GM12878 (cell line): ENCODE data around the gene OR5AC2. TPM values are rescaled to one million over a fixed set of nuclear protein-coding genes. Genes with fewer than 3 reads are reported as not detected.

Experiments used
- ATAC-seq: fragments of 200-7000 bp; cut with Tn5 transposase; 3 replicates; pipeline ENCODE4 v1.9.1; 2020; ENCODE audit warnings: mild to moderate bottlenecking, moderate library complexity
- BruUV-seq: library from RNA; stranded (reverse); fragments of 400-500 nt; replicated peaks from 2 replicates; lab custom pipeline; 2021; lab: Mats Ljungman, UMichigan
- CTCF ChIA-PET: fragments of 300-600 bp; sonication (Branson Sonifier 250); formaldehyde crosslinking; extraction: SDS; loops from one replicate; lab custom pipeline; 2021; ENCODE audit warnings: inconsistent platforms; lab: Yijun Ruan, JAX
- POLR2A ChIA-PET: fragments of 350-600 bp; formaldehyde crosslinking; extraction: SDS; loops from one replicate; lab custom pipeline; 2021; ENCODE audit warnings: inconsistent platforms; lab: Charles Lee
- RAD21 ChIA-PET: fragments of 300-600 bp; sonication (Branson Sonifier 250); formaldehyde crosslinking; loops from one replicate; lab custom pipeline; 2023; ENCODE audit warnings: antibody characterized with exemption; ENCODE audit not compliant: unreplicated experiment; lab: Charles Lee
- SMC1A ChIA-PET: fragments of 300-600 bp; sonication (Branson Sonifier 250); formaldehyde crosslinking; loops from one replicate; lab custom pipeline; 2023; ENCODE audit not compliant: unreplicated experiment, uncharacterized antibody; lab: Charles Lee
- DNase-seq: peaks from one replicate; pipeline ENCODE4 v3.0.0-alpha.2; 2011; ENCODE audit warnings: low read depth, low spot score
- FAIRE-seq: peaks from 3 replicates; lab custom pipeline; 2011; peaks lifted over from hg19 to GRCh38; lab: Jason Lieb, UNC
- H2AFZ ChIP-seq: 2 replicates; pipeline ENCODE4 v1.6.0; 2011; ENCODE audit warnings: low read depth, low read length, control low read depth; ENCODE audit not compliant: control insufficient read depth
- H3K27ac ChIP-seq: 2 replicates; pipeline ENCODE4 v1.5.1; 2011; ENCODE audit warnings: control low read depth; ENCODE audit not compliant: control insufficient read depth, insufficient read depth
- H3K27me3 ChIP-seq, 2 experiments: replicated peaks in 1 of 2; 2 replicates each; pipeline versions ENCODE4 v1.6.0 to v1.6.1; 2011; ENCODE audit warnings: low read length in 1 of 2; ENCODE audit not compliant: control insufficient read depth in 2 of 2, insufficient read depth in 2 of 2
- H3K36me3 ChIP-seq, 2 experiments: 2 replicates each; pipeline ENCODE4 v1.5.1; 2011; ENCODE audit warnings: low read length in 1 of 2; ENCODE audit not compliant: control insufficient read depth in 2 of 2, insufficient read depth in 2 of 2
- H3K4me1 ChIP-seq: 2 replicates; pipeline ENCODE4 v1.6.1; 2011; ENCODE audit warnings: mild to moderate bottlenecking, low read length, moderate library complexity, mixed read lengths; ENCODE audit not compliant: control insufficient read depth, insufficient read depth
- H3K4me2 ChIP-seq: 2 replicates; pipeline ENCODE4 v1.6.0; 2011; ENCODE audit warnings: control low read depth; ENCODE audit not compliant: control insufficient read depth, insufficient read depth
- H3K4me3 ChIP-seq: fragments of 200-600 bp; sonication (generic); 2 replicates; pipeline ENCODE4 v1.5.1; 2016
- H3K79me2 ChIP-seq: 2 replicates; pipeline ENCODE4 v1.6.0; 2011; ENCODE audit warnings: low read length; ENCODE audit not compliant: control insufficient read depth, insufficient read depth
- H3K9ac ChIP-seq: 2 replicates; pipeline ENCODE4 v1.8.0; 2011; ENCODE audit warnings: low read length, control low read depth, mixed read lengths; ENCODE audit not compliant: control insufficient read depth, insufficient read depth
- H3K9me3 ChIP-seq: replicated peaks from 3 replicates; pipeline ENCODE4 v1.5.1; 2011; ENCODE audit warnings: mild to moderate bottlenecking, low read length; ENCODE audit not compliant: control insufficient read depth, insufficient read depth
- H4K20me1 ChIP-seq: 2 replicates; pipeline ENCODE4 v1.6.0; 2011; ENCODE audit not compliant: control insufficient read depth, insufficient read depth
- CBFB ChIP-seq: IDR thresholded peaks from 2 replicates; pipeline ENCODE4 v1.6.1; 2016; ENCODE audit warnings: antibody characterized with exemption, low read depth
- DPF2 ChIP-seq: fragments of 450-650 bp; IDR thresholded peaks from 2 replicates; pipeline ENCODE4 v1.6.1; 2017; ENCODE audit warnings: mild to moderate bottlenecking
- E2F8 ChIP-seq: fragments of 450-650 bp; IDR thresholded peaks from 2 replicates; pipeline ENCODE4 v1.6.1; 2018; ENCODE audit warnings: mild to moderate bottlenecking, low read depth, moderate library complexity; ENCODE audit not compliant: partially characterized antibody
- EED ChIP-seq: sonication (generic); IDR thresholded peaks from 2 replicates; pipeline ENCODE4 v1.6.1; 2016; ENCODE audit warnings: antibody characterized with exemption, low read depth
- HDGF ChIP-seq: fragments of 450-650 bp; IDR thresholded peaks from 2 replicates; pipeline ENCODE4 v1.6.1; 2016; ENCODE audit warnings: antibody characterized with exemption
- IRF4 ChIP-seq: IDR thresholded peaks from 2 replicates; pipeline ENCODE4 v1.6.1; 2011; ENCODE audit warnings: low read depth, low read length
- JUNB ChIP-seq: IDR thresholded peaks from 2 replicates; pipeline ENCODE4 v1.6.1; 2016; ENCODE audit warnings: antibody characterized with exemption, mild to moderate bottlenecking
- MLLT1 ChIP-seq: fragments of 450-650 bp; IDR thresholded peaks from 2 replicates; pipeline ENCODE4 v1.6.1; 2016; ENCODE audit warnings: mild to moderate bottlenecking
- NFYA ChIP-seq: IDR thresholded peaks from 2 replicates; pipeline ENCODE4 v1.6.1; 2011; ENCODE audit warnings: low read depth, mild to moderate bottlenecking, low read length, improper control_type of control experiment, borderline replicate concordance
- NRF1 ChIP-seq: conservative IDR thresholded peaks from 2 replicates; pipeline ENCODE4 v1.6.1; 2011; ENCODE audit warnings: mild to moderate bottlenecking, low read depth, low read length, improper control_type of control experiment
- RB1 ChIP-seq: fragments of 450-650 bp; formaldehyde crosslinking; IDR thresholded peaks from 2 replicates; pipeline ENCODE4 v1.6.1; 2017; ENCODE audit warnings: mild to moderate bottlenecking, borderline replicate concordance
- SP1 ChIP-seq: IDR thresholded peaks from one replicate; pipeline ENCODE4 v1.6.1; 2011; ENCODE audit warnings: low read depth, low read length
- SRF ChIP-seq, 2 experiments: IDR thresholded peaks; 2 replicates each; pipeline ENCODE4 v1.6.1; 2011; ENCODE audit warnings: low read depth in 2 of 2, low read length in 2 of 2, mild to moderate bottlenecking in 1 of 2, moderate library complexity in 1 of 2
- SUPT20H ChIP-seq: IDR thresholded peaks from 2 replicates; pipeline ENCODE4 v1.6.1; 2011; ENCODE audit warnings: low read depth, mild to moderate bottlenecking, low read length, moderate library complexity, borderline replicate concordance; ENCODE audit not compliant: control insufficient read depth
- ZBTB40 ChIP-seq: fragments of 450-650 bp; IDR thresholded peaks from 2 replicates; pipeline ENCODE4 v1.6.1; 2016; ENCODE audit warnings: mild to moderate bottlenecking, moderate library complexity, borderline replicate concordance
- ZNF217 ChIP-seq: fragments of 450-650 bp; IDR thresholded peaks from 2 replicates; pipeline ENCODE4 v1.6.1; 2017; ENCODE audit warnings: antibody characterized with exemption, mild to moderate bottlenecking
- ZNF274 ChIP-seq: IDR thresholded peaks from one replicate; pipeline ENCODE4 v1.8.0; 2011; ENCODE audit not compliant: insufficient read length, insufficient read depth
- WGBS: methylation state at CpG from one replicate; pipeline ENCODE4 v1.1.6; 2016; ENCODE audit warnings: low lambda C conversion rate; ENCODE audit not compliant: insufficient replicate concordance, insufficient coverage; ENCODE audit errors: missing lambda C conversion rate; 5-methylcytosine and 5-hydroxymethylcytosine counted together
- in situ Hi-C: fragments of 300-500 bp; cut with MboI; formaldehyde crosslinking; loops from 9 replicates; pipeline ENCODE4 v1.14.3; 2018; ENCODE audit warnings: mixed read lengths
- intact Hi-C: fragments of 100-400 bp; cut with micrococcal nuclease; formaldehyde crosslinking; loops from one replicate; pipeline ENCODE4 v1.14.2; 2022; ENCODE audit not compliant: unreplicated experiment
- polyA plus RNA-seq, 11 experiments: library from polyadenylated mRNA; depleted of rRNA in 4 of 11; unstranded in 6 of 11; stranded (reverse) in 5 of 11; fragments of >200 nt; fragmentation: Nextera tagmentation in 4 of 11; fragmentation: Illumina TruSeq in 1 of 11; extraction: Ambion mirVana in 4 of 11; extraction: Trizol in 1 of 11; gene quantifications; 1 replicate in 1 of 11; 2 replicates in 10 of 11; pipeline versions ENCODE4 v1.2.1 to v1.2.3, GENCODE V29; 2011 to 2016; ENCODE audit warnings: inconsistent platforms in 2 of 11, missing spikeins in 2 of 11, low read depth in 1 of 11
- total RNA-seq, 4 experiments: library from RNA; depleted of rRNA in 3 of 4; stranded (reverse); fragments of >200 nt in 3 of 4; fragmentation: Illumina TruSeq in 1 of 4; extraction: Trizol in 1 of 4; gene quantifications; 2 replicates each; pipeline versions ENCODE4 v1.2.1 to v1.2.3, GENCODE V29; 2013 to 2021

Gene OR5AC2
- total and polyA plus RNA-seq, 10 of the 15 experiments (the other 5 are each of a cell fraction or from before 2014, with no cell fraction given): not detected

GRCh38 chr3:98115717-98116116, 28.7 kb downstream of the OR5AC2 start:
- no peaks in the 10 kb centered on the region for H4K20me1 ChIP-seq
- H3K27ac ChIP-seq: no peak overlapping the region
- intact Hi-C loops (no loop called here), in situ Hi-C loops (no loop called here)
- H2AFZ ChIP-seq: no peak overlapping the region
- 88% methylated on average over 1 of the region's 1 CpG for WGBS
- no peak overlapping the region for H3K9ac ChIP-seq
- no peak overlapping the region for H3K4me3 ChIP-seq
- no TSS peak for BruUV-seq
- H3K79me2 ChIP-seq: no peaks in the 10 kb centered on the region
- H3K9me3 ChIP-seq: no peaks in the 10 kb centered on the region
- no peak overlapping the region for H3K4me2 ChIP-seq
- ChIA-PET POLR2A (no interaction called here), RAD21 (no interaction called here), SMC1A (interaction anchor here (1.4 kb wide), 1 partner anchor 198 kb away, joined by 5 read pairs; no protein-coding TSS in a partner anchor), CTCF (no interaction called here)
- DNase-seq (no peak), ATAC-seq (no peak), FAIRE-seq (no peak)
- TF ChIP-seq SUPT20H (no peak), SP1 (no peak), ZNF274 (no peak), DPF2 (no peak), MLLT1 (no peak), IRF4 (no peak), NFYA (no peak), EED (no peak), ZNF217 (no peak), ZBTB40 (no peak), JUNB (no peak), HDGF (no peak), CBFB (no peak), RB1 (no peak), SRF (IDR thresholded peaks at IDR 0.05; ENCODE audit: low read depth in 2 of 2, low read length in 2 of 2) (no peak), NRF1 (no peak), E2F8 (no peak)
- H3K36me3 ChIP-seq: no peaks in the 10 kb centered on the region
- H3K27me3 ChIP-seq: no peaks in the 10 kb centered on the region
- H3K4me1 ChIP-seq: no peaks in the 10 kb centered on the region
